Ovary (tissue), 9 donors: ENCODE measurements around the gene TM4SF18. TPM values are rescaled to one million over a fixed set of nuclear protein-coding genes. Genes with fewer than 3 reads are reported as not detected.

Source experiments
- DNase-seq, 5 donors: peaks; one replicate each; pipeline ENCODE4 v3.0.0-alpha.2; 2019 to 2020
- H3K27ac ChIP-seq, 2 donors: fragments of 200-600 bp; one replicate each; pipeline versions ENCODE4 v1.5.1 to v1.8.0; 2019 to 2022
- H3K27me3 ChIP-seq: fragments of 200-600 bp; one replicate; pipeline ENCODE4 v1.8.0; 2022
- H3K36me3 ChIP-seq: fragments of 200-600 bp; sonication (generic); one replicate; pipeline ENCODE4 v1.5.1; 2019
- H3K4me1 ChIP-seq: one replicate; pipeline ENCODE4 v1.8.1; 2013; ENCODE audit warnings: mild to moderate bottlenecking, moderate library complexity; ENCODE audit not compliant: insufficient read depth
- H3K4me3 ChIP-seq: fragments of 200-600 bp; sonication (generic); one replicate; pipeline ENCODE4 v1.5.1; 2017
- H3K9me3 ChIP-seq, 2 donors: fragments of 200-600 bp in 1 of 2; sonication (generic) in 1 of 2; one replicate each; pipeline versions ENCODE4 v1.5.1 to v1.8.1; 2013 to 2019; ENCODE audit warnings: mild to moderate bottlenecking in 1 of 2, moderate library complexity in 1 of 2
- CTCF ChIP-seq, 3 donors: fragments of 450-650 bp in 2 of 3; fragments of 200-600 bp in 1 of 3; IDR thresholded peaks; one replicate each; pipeline versions ENCODE4 v1.5.1 to v1.8.0; 2016 to 2022; ENCODE audit warnings: antibody characterized with exemption in 3 of 3, mild to moderate bottlenecking in 1 of 3
- EP300 ChIP-seq: sonication (generic); formaldehyde crosslinking; IDR thresholded peaks from one replicate; pipeline ENCODE4 v1.6.1; 2017; ENCODE audit warnings: antibody characterized with exemption
- POLR2A ChIP-seq: fragments of 450-650 bp; IDR thresholded peaks from one replicate; pipeline ENCODE4 v1.6.1; 2017; ENCODE audit warnings: antibody characterized with exemption, mild to moderate bottlenecking, moderate library complexity
- WGBS, 3 donors: extraction: QIAGEN DNeasy Blood & Tissue Kit in 1 of 3; methylation state at CpG; one replicate each; pipeline versions ENCODE4 v1.1.5 to v1.1.7; 2013 to 2017; 5-methylcytosine and 5-hydroxymethylcytosine counted together
- intact Hi-C, 4 donors: fragments of 100-400 bp; cut with DNase I; formaldehyde crosslinking; loops; one replicate each; pipeline versions ENCODE4 v1.11.0 to v1.15.1; 2022 to 2023
- polyA plus RNA-seq, 2 donors: library from polyadenylated mRNA; stranded (reverse); fragments of 200-250 nt in 1 of 2; fragments of 350-450 nt in 1 of 2; fragmentation: Illumina TruSeq in 1 of 2; extraction: RNeasy Lipid Tissue Mini Kit (QIAGEN cat#74804) in 1 of 2; gene quantifications; one replicate each; pipeline ENCODE4 v1.2.3, GENCODE V29; 2013 to 2014
- total RNA-seq, 7 donors: library from RNA; depleted of rRNA in 2 of 7; stranded (reverse); fragments of >200 nt in 2 of 7; fragmentation: NEBNext Ultra II Directional in 3 of 7; extraction: Animal tissue kit (Norgen Biotek cat#: 25700) in 3 of 7; gene quantifications; one replicate each; pipeline versions ENCODE4 v1.1.0 to v1.2.4, GENCODE V29; 2016 to 2023
- donor health status: DM: no; HTN: no; CAD: no; lungs with moderate emphysema.
- donor health status: DM: no; HTN: no; CAD: no.
- donor health status: Bipolar disorder and iron deficiency.
- donor health status: DM: yes; HTN: yes; CAD: no.
- donor health status: DM: no; HTN: no; CAD: no.
- donor health status: DM: yes; HTN: yes; CAD: no.

TM4SF18 gene
- total and polyA plus RNA-seq, 9 donors: 2.4 to 16.3 (median 4.8) TPM

GRCh38 chr3:149375501-149376196 is 42.2 kb upstream of the TM4SF18 start:
- Histone ChIP-seq H3K36me3 (no peaks in the 10 kb centered on the region), H3K27ac (no peak overlapping the region), H3K4me3 (no peak overlapping the region), H3K4me1 (peaks cover 8% of the 10 kb centered on the region), H3K9me3 (no peaks in the 10 kb centered on the region), H3K27me3 (no peaks in the 10 kb centered on the region)
- WGBS, 3 donors: 24 to 41% (median 36%) methylated on average over 4 of the region's 4 CpGs
- DNase-seq: no peak
- TF ChIP-seq CTCF (IDR thresholded peaks at IDR 0.05) (no peak), EP300 (no peak), POLR2A (no peak)
- intact Hi-C loops: no loop called here

- H3K36me3 ChIP-seq: no peaks in the 10 kb centered on the region
- intact Hi-C loops: no loop called here
- no peaks in the 10 kb centered on the region for H3K27me3 ChIP-seq
- H3K9me3 ChIP-seq: no peaks in the 10 kb centered on the region
- DNase-seq: no peak
- no peak for TF ChIP-seq EP300
- no peak for TF ChIP-seq CTCF (IDR thresholded peaks at IDR 0.05)
- TF ChIP-seq POLR2A: no peak
- H3K4me3 ChIP-seq: no peak overlapping the region
- peaks cover 8% of the 10 kb centered on the region for H3K4me1 ChIP-seq
- 87 to 92% (median 88%) methylated on average over 3 of the region's 3 CpGs for WGBS, 3 donors
- H3K27ac ChIP-seq: peak overlapping the region in 1 of 2 donors; percentile 11
Measured at GRCh38 chr3:149374793-149375500, 41.5 kb upstream of the TM4SF18 start.

- WGBS, 3 donors: 68 to 83% (median 71%) methylated on average over 1 of the region's 1 CpG
- H3K27ac ChIP-seq: peak overlapping the region in 1 of 2 donors; percentile 11
Measured at GRCh38 chr3:149374391-149374790, 41.0 kb upstream of the TM4SF18 start.

More at GRCh38 chr3:149374391-149374790, 41.0 kb upstream of the TM4SF18 start:
- no peak for TF ChIP-seq CTCF (IDR thresholded peaks at IDR 0.05)
- no peak for TF ChIP-seq EP300
- no peak for TF ChIP-seq POLR2A
- H3K27me3 ChIP-seq: no peaks in the 10 kb centered on the region
- H3K36me3 ChIP-seq: no peaks in the 10 kb centered on the region
- no peak overlapping the region for H3K4me3 ChIP-seq
- DNase-seq: no peak
- no peaks in the 10 kb centered on the region for H3K9me3 ChIP-seq
- intact Hi-C loops: no loop called here
- H3K4me1 ChIP-seq: peaks cover 10% of the 10 kb centered on the region
